T-helper 1 cell treated with Interleukin-12 subunit alpha and Interleukin-12 subunit beta and Interleukin-4 antibody, amounts not matched to agents 30 ng/mL and 1 ng/mL, for 36 hours (primary cell): ENCODE data around the gene HOXC6. TPM values are rescaled to one million over a fixed set of nuclear protein-coding genes. Genes with fewer than 3 reads are reported as not detected.
"Not testable (repeated sequence)": the region's sequence is repeated elsewhere in the genome, so short reads cannot be mapped to it uniquely, and the experiment has no call there.

Source experiments
- intact Hi-C: fragments of 100-400 bp; cut with micrococcal nuclease; formaldehyde crosslinking; loops from one replicate; pipeline ENCODE4 v1.15.1; 2024
- total RNA-seq: library from RNA; stranded (reverse); gene quantifications from 2 replicates; pipeline ENCODE4 v1.2.3, GENCODE V29; 2022

The HOXC6 gene
- total RNA-seq, 1 donor from 2014 or later, result not detected

DNA sequence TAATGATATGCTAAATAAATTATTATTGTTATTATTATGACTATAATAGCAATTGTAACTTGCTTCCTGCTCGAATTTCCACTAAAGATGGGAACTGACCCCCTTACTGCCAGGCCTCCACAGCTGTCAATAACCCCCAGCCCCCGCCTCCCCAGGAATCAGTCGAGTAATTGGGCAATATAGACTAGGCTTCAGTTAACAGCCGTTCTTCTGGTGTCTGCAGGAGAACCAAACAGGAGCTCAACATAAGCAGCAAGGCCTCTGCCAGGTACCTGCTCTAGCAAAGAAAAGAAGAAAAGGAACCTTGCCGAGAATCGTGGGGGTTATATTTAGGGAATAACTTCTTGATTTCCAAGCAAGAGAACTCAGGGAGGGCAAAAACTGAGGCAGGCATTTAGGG is 47.2 kb downstream of the HOXC6 start:
- intact Hi-C loops, result no loop called here

- intact Hi-C loops, result no loop called here
These were observed 47.7 kb downstream of the HOXC6 start for GRCh38 chr12:54075974-54076373.

GRCh38 chr12:54077843-54078242 is 49.6 kb downstream of the HOXC6 start:
- intact Hi-C loops, result not testable (repeated sequence)

GRCh38 chr12:54079115-54079514 is 50.9 kb downstream of the HOXC6 start:
- intact Hi-C loops, result not testable (repeated sequence)

Other genes starting within 250 kb of the HOXC6 start
- not detected in 2 replicates for gene HOXC13, start 89.6 kb upstream of the HOXC6 start, total RNA-seq
- gene HOXC12, start 73.5 kb upstream of the HOXC6 start, total RNA-seq, result not detected in 2 replicates
- gene HOXC11, start 55.3 kb upstream of the HOXC6 start, total RNA-seq, result not detected in 2 replicates
- gene HOTAIR, start 53.5 kb upstream of the HOXC6 start, total RNA-seq, result not detected in 2 replicates
- not detected in 2 replicates for gene HOXC10, start 43.3 kb upstream of the HOXC6 start, total RNA-seq
- gene HOXC9, start 28.3 kb upstream of the HOXC6 start, total RNA-seq, result not detected in 2 replicates
- not detected in 2 replicates for gene HOXC8, start 19.5 kb upstream of the HOXC6 start, total RNA-seq
- gene HOXC5, start 4.6 kb downstream of the HOXC6 start, total RNA-seq, result not detected in 2 replicates
- 0.42 TPM in 1 of 2 replicates, not detected in the other for gene HOXC4, start 25.4 kb downstream of the HOXC6 start, total RNA-seq
- 28.7 and 30.2 TPM in 2 replicates for gene SMUG1, start 160.5 kb downstream of the HOXC6 start, total RNA-seq